ENCODE measurements around the gene ADGRG3.

DNA sequence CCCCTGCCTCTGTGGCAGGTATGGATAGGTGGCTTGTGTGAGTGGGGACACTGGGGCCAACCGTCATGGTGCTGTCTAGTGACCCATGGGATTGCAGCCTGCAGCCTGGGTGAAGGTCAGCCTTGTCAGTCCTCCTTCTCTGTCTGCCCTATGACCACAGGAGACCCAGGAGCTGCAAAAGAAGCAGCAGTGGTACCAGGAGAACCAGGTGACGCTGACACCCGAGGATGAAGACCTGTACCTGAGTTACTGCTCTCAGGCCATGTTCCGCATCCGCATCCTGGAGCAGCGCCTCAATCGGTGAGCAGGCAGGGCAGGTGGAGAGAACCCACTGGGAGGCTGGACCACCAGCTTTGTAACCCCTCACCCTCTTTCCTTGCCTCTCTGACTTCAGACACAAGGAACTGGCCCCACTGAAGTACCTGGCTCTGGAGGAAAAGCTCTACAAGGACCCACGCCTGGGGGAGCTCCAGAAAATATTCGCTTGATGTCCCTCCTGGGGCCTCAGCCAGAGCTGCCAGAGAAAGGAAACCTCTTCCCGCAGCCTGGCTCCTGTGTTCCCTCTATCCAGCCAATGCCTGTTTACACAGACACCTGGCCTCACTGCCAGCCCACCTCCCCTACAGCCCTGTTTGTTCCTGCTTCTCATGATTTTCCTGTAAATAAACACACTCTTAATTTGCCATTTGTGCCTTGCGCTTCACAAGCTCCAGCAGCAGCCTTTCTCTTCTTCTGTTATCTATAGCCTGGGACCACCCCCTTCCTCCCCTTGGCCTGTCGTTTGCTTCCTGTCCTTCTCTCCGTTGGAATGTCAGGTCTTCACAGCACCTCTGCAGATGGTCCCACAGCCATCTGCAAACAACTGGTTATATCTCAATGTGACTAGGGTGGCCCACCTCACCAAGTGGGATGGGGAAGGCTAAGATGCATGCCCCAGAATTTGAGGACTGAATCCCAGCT, 62.9 kb downstream of the ADGRG3 start:
- TF ChIP-seq FOSL2 (CRISPR knock-in tag; IDR thresholded peaks at IDR 0.05): no peak
- no peak for TF ChIP-seq ZNF207 (IDR thresholded peaks at IDR 0.05; ENCODE audit: borderline replicate concordance)
- no peak for TF ChIP-seq EZH2 (conservative IDR thresholded peaks at IDR 0.05; ENCODE audit: low read depth, low read length)
- TF ChIP-seq, protein P1, sequence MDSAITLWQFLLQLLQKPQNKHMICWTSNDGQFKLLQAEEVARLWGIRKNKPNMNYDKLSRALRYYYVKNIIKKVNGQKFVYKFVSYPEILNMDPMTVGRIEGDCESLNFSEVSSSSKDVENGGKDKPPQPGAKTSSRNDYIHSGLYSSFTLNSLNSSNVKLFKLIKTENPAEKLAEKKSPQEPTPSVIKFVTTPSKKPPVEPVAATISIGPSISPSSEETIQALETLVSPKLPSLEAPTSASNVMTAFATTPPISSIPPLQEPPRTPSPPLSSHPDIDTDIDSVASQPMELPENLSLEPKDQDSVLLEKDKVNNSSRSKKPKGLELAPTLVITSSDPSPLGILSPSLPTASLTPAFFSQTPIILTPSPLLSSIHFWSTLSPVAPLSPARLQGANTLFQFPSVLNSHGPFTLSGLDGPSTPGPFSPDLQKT (CRISPR knock-in tag; IDR thresholded peaks at IDR 0.05; ENCODE audit: borderline replicate concordance): no peak
- TF ChIP-seq, protein P2, sequence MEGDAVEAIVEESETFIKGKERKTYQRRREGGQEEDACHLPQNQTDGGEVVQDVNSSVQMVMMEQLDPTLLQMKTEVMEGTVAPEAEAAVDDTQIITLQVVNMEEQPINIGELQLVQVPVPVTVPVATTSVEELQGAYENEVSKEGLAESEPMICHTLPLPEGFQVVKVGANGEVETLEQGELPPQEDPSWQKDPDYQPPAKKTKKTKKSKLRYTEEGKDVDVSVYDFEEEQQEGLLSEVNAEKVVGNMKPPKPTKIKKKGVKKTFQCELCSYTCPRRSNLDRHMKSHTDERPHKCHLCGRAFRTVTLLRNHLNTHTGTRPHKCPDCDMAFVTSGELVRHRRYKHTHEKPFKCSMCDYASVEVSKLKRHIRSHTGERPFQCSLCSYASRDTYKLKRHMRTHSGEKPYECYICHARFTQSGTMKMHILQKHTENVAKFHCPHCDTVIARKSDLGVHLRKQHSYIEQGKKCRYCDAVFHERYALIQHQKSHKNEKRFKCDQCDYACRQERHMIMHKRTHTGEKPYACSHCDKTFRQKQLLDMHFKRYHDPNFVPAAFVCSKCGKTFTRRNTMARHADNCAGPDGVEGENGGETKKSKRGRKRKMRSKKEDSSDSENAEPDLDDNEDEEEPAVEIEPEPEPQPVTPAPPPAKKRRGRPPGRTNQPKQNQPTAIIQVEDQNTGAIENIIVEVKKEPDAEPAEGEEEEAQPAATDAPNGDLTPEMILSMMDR (CRISPR knock-in tag; IDR thresholded peaks at IDR 0.05): no peak
- no peak for TF ChIP-seq KDM1A (CRISPR knock-in tag; IDR thresholded peaks at IDR 0.05)
- TF ChIP-seq TAF1 (CRISPR knock-in tag; IDR thresholded peaks at IDR 0.05): no peak
- TF ChIP-seq, protein P3, sequence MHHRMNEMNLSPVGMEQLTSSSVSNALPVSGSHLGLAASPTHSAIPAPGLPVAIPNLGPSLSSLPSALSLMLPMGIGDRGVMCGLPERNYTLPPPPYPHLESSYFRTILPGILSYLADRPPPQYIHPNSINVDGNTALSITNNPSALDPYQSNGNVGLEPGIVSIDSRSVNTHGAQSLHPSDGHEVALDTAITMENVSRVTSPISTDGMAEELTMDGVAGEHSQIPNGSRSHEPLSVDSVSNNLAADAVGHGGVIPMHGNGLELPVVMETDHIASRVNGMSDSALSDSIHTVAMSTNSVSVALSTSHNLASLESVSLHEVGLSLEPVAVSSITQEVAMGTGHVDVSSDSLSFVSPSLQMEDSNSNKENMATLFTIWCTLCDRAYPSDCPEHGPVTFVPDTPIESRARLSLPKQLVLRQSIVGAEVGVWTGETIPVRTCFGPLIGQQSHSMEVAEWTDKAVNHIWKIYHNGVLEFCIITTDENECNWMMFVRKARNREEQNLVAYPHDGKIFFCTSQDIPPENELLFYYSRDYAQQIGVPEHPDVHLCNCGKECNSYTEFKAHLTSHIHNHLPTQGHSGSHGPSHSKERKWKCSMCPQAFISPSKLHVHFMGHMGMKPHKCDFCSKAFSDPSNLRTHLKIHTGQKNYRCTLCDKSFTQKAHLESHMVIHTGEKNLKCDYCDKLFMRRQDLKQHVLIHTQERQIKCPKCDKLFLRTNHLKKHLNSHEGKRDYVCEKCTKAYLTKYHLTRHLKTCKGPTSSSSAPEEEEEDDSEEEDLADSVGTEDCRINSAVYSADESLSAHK (CRISPR knock-in tag; IDR thresholded peaks at IDR 0.05; ENCODE audit: borderline replicate concordance): no peak
- TF ChIP-seq REXO4 (CRISPR knock-in tag; IDR thresholded peaks at IDR 0.05; ENCODE audit: borderline replicate concordance): no peak
- TF ChIP-seq, protein P4, sequence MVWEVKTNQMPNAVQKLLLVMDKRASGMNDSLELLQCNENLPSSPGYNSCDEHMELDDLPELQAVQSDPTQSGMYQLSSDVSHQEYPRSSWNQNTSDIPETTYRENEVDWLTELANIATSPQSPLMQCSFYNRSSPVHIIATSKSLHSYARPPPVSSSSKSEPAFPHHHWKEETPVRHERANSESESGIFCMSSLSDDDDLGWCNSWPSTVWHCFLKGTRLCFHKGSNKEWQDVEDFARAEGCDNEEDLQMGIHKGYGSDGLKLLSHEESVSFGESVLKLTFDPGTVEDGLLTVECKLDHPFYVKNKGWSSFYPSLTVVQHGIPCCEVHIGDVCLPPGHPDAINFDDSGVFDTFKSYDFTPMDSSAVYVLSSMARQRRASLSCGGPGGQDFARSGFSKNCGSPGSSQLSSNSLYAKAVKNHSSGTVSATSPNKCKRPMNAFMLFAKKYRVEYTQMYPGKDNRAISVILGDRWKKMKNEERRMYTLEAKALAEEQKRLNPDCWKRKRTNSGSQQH (CRISPR knock-in tag; IDR thresholded peaks at IDR 0.05; ENCODE audit: low read depth): no peak

Data from HepG2 (cell line).